ENCODE data around the gene MEF2C.

DNA sequence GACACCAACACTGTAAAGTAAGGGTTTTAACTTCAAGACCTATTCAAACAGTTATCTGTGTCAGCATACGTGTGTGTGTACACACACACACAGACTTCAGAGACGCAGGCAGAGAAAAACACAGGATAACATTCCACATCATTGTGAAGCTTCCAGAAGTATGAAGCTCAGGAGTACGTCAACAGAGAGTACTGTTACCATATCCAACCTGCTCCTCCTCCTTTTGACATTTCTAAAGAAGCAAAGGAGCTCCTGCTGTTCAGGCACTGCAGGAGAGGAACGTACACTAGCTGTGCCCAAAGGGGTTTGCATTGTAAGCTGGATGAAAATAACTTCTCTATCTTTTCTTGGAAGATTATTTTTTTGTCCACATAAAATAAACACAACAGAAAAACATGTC lies 180.7 kb downstream of the MEF2C start:
- TF ChIP-seq, protein P1, sequence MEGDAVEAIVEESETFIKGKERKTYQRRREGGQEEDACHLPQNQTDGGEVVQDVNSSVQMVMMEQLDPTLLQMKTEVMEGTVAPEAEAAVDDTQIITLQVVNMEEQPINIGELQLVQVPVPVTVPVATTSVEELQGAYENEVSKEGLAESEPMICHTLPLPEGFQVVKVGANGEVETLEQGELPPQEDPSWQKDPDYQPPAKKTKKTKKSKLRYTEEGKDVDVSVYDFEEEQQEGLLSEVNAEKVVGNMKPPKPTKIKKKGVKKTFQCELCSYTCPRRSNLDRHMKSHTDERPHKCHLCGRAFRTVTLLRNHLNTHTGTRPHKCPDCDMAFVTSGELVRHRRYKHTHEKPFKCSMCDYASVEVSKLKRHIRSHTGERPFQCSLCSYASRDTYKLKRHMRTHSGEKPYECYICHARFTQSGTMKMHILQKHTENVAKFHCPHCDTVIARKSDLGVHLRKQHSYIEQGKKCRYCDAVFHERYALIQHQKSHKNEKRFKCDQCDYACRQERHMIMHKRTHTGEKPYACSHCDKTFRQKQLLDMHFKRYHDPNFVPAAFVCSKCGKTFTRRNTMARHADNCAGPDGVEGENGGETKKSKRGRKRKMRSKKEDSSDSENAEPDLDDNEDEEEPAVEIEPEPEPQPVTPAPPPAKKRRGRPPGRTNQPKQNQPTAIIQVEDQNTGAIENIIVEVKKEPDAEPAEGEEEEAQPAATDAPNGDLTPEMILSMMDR (IDR thresholded peaks at IDR 0.05): no peak
- TF ChIP-seq EZH2phosphoT487 (IDR thresholded peaks at IDR 0.05) (no peak), EZH2 (IDR thresholded peaks at IDR 0.05) (no peak)
